Activated CD4-positive, alpha-beta T cell treated with anti-CD3 and anti-CD28 coated beads, Interleukin-2, amount 10 ng/mL, durations not matched to agents 7 days and 5 days (primary cell): ENCODE measurements around the gene GNA12. TPM values are rescaled to one million over a fixed set of nuclear protein-coding genes. Genes with fewer than 3 reads are reported as not detected.
"Not testable (repeated sequence)": the region's sequence is repeated elsewhere in the genome, so short reads cannot be mapped to it uniquely, and the experiment has no call there.

Source experiments
- CTCF ChIA-PET: fragments of 350-600 bp; sonication (Branson Sonifier 250); formaldehyde crosslinking; loops from one replicate; lab custom pipeline; 2021; ENCODE audit warnings: antibody characterized with exemption; lab: Charles Lee
- POLR2A ChIA-PET: fragments of 350-600 bp; sonication (Branson Sonifier 250); formaldehyde crosslinking; loops from one replicate; lab custom pipeline; 2021; ENCODE audit warnings: antibody characterized with exemption; lab: Charles Lee
- DNase-seq: peaks from one replicate; pipeline ENCODE4 v3.0.0-alpha.2; 2020
- H3K27ac Mint-ChIP-seq: one replicate; pipeline ENCODE4 v1.8.0; 2021; ENCODE audit warnings: mild to moderate bottlenecking, moderate library complexity, mixed read lengths
- H3K27me3 Mint-ChIP-seq: one replicate; pipeline ENCODE4 v1.8.0; 2021; ENCODE audit warnings: mixed read lengths
- H3K36me3 Mint-ChIP-seq: one replicate; pipeline ENCODE4 v1.8.0; 2021; ENCODE audit warnings: low read depth, mixed read lengths
- H3K4me1 Mint-ChIP-seq: one replicate; pipeline ENCODE4 v1.8.0; 2021; ENCODE audit warnings: mixed read lengths
- H3K4me3 Mint-ChIP-seq: one replicate; pipeline ENCODE4 v1.8.0; 2021; ENCODE audit warnings: mild to moderate bottlenecking, moderate library complexity, mixed read lengths
- H3K9me3 Mint-ChIP-seq: one replicate; pipeline ENCODE4 v1.8.0; 2021; ENCODE audit warnings: mixed read lengths
- total RNA-seq, 2 experiments: library from RNA; stranded (reverse); gene quantifications; one replicate each; pipeline ENCODE4 v1.2.3, GENCODE V29; 2021

GNA12 gene
- total RNA-seq, 2 experiments from 2014 or later: 16.2 to 17.1 TPM

- no peak overlapping the region for H3K27ac Mint-ChIP-seq
- DNase-seq: no peak
- no peaks in the 10 kb centered on the region for H3K9me3 Mint-ChIP-seq
- H3K27me3 Mint-ChIP-seq: no peaks in the 10 kb centered on the region
- POLR2A ChIA-PET: no interaction called here
- CTCF ChIA-PET: interaction anchor here (1.0 to 3.7 kb wide), 5 partner anchors 8 to 27 kb away, joined by 3 to 19 read pairs (median 4); no protein-coding TSS in a partner anchor
- H3K4me1 Mint-ChIP-seq: peaks cover under 1% of the 10 kb centered on the region
- H3K4me3 Mint-ChIP-seq: no peak overlapping the region
- no peaks in the 10 kb centered on the region for H3K36me3 Mint-ChIP-seq
Measured at GRCh38 chr7:2726316-2727018, 117.6 kb downstream of the GNA12 start.

GRCh38 chr7:2725178-2726105, 118.7 kb downstream of the GNA12 start:
- Mint-ChIP-seq H3K27ac (no peak overlapping the region), H3K4me1 (peaks cover 7% of the 10 kb centered on the region), H3K27me3 (no peaks in the 10 kb centered on the region), H3K36me3 (no peaks in the 10 kb centered on the region), H3K4me3 (no peak overlapping the region), H3K9me3 (no peaks in the 10 kb centered on the region)
- ChIA-PET CTCF (interaction anchor here (1.0 to 3.7 kb wide), 5 partner anchors 9 to 63 kb away, joined by 3 to 19 read pairs (median 3); no protein-coding TSS in a partner anchor), POLR2A (no interaction called here)
- no peak for DNase-seq

- CTCF ChIA-PET: interaction anchor here (1.0 to 3.7 kb wide), 3 partner anchors 9 to 64 kb away, joined by 3 to 19 read pairs (median 3); no protein-coding TSS in a partner anchor
- DNase-seq: no peak
Measured at GRCh38 chr7:2724453-2725177, 119.5 kb downstream of the GNA12 start.

GRCh38 chr7:2724036-2724435, 120.1 kb downstream of the GNA12 start:
- H3K27ac Mint-ChIP-seq, H3K27me3 Mint-ChIP-seq, H3K9me3 Mint-ChIP-seq, DNase-seq, H3K36me3 Mint-ChIP-seq, POLR2A ChIA-PET, H3K4me3 Mint-ChIP-seq: not testable (repeated sequence)
- CTCF ChIA-PET: interaction anchor here (0.6 to 3.7 kb wide), 2 partner anchors 13 to 90 kb away, joined by 3 to 19 read pairs; no protein-coding TSS in a partner anchor
- peaks cover 20% of the 10 kb centered on the region for H3K4me1 Mint-ChIP-seq

More at GRCh38 chr7:2724453-2725177, 119.5 kb downstream of the GNA12 start:
- no peak overlapping the region for H3K4me3 Mint-ChIP-seq
- no peaks in the 10 kb centered on the region for H3K9me3 Mint-ChIP-seq
- POLR2A ChIA-PET: no interaction called here
- no peaks in the 10 kb centered on the region for H3K27me3 Mint-ChIP-seq
- H3K4me1 Mint-ChIP-seq: peaks cover 15% of the 10 kb centered on the region
- H3K36me3 Mint-ChIP-seq: no peaks in the 10 kb centered on the region
- H3K27ac Mint-ChIP-seq: no peak overlapping the region

- POLR2A ChIA-PET: no interaction called here
- Mint-ChIP-seq H3K36me3 (no peaks in the 10 kb centered on the region), H3K4me1 (peaks cover 26% of the 10 kb centered on the region), H3K9me3 (no peaks in the 10 kb centered on the region), H3K27me3 (no peaks in the 10 kb centered on the region), H3K27ac (no peak overlapping the region), H3K4me3 (no peak overlapping the region)
- CTCF ChIA-PET: interaction anchor here (0.6 to 1.9 kb wide), 3 partner anchors 13 to 91 kb away, joined by 3 to 5 read pairs (median 4); no protein-coding TSS in a partner anchor
- DNase-seq: no peak
Measured at GRCh38 chr7:2723138-2723850, 120.8 kb downstream of the GNA12 start.

GRCh38 chr7:2722591-2722990, 121.5 kb downstream of the GNA12 start:
- H3K4me1 Mint-ChIP-seq: peaks cover 33% of the 10 kb centered on the region
- H3K27me3 Mint-ChIP-seq: no peaks in the 10 kb centered on the region
- POLR2A ChIA-PET: no interaction called here
- DNase-seq: no peak
- H3K36me3 Mint-ChIP-seq: no peaks in the 10 kb centered on the region
- CTCF ChIA-PET: interaction anchor here (1.2 to 1.9 kb wide), 2 partner anchors 13 to 60 kb away, joined by 4 to 5 read pairs; no protein-coding TSS in a partner anchor
- no peak overlapping the region for H3K27ac Mint-ChIP-seq
- H3K9me3 Mint-ChIP-seq: no peaks in the 10 kb centered on the region
- H3K4me3 Mint-ChIP-seq: no peak overlapping the region

- no peak overlapping the region for H3K4me3 Mint-ChIP-seq
- H3K36me3 Mint-ChIP-seq: no peaks in the 10 kb centered on the region
- no peaks in the 10 kb centered on the region for H3K9me3 Mint-ChIP-seq
- POLR2A ChIA-PET: no interaction called here
- CTCF ChIA-PET: interaction anchor here (1.2 to 1.9 kb wide), 2 partner anchors 12 to 61 kb away, joined by 4 to 5 read pairs; no protein-coding TSS in a partner anchor
- H3K4me1 Mint-ChIP-seq: peaks cover 40% of the 10 kb centered on the region
- no peaks in the 10 kb centered on the region for H3K27me3 Mint-ChIP-seq
- H3K27ac Mint-ChIP-seq: no peak overlapping the region
- no peak for DNase-seq
Measured at GRCh38 chr7:2721842-2722241, 122.3 kb downstream of the GNA12 start.

- H3K4me1 Mint-ChIP-seq: peaks cover 59% of the 10 kb centered on the region
- DNase-seq: no peak
- POLR2A ChIA-PET: no interaction called here
- no peak overlapping the region for H3K4me3 Mint-ChIP-seq
- no peaks in the 10 kb centered on the region for H3K36me3 Mint-ChIP-seq
- H3K27me3 Mint-ChIP-seq: no peaks in the 10 kb centered on the region
- CTCF ChIA-PET: interaction anchor here (0.9 to 3.5 kb wide), 4 partner anchors 10 to 139 kb away, joined by 3 to 36 read pairs (median 6); no protein-coding TSS in a partner anchor
- no peaks in the 10 kb centered on the region for H3K9me3 Mint-ChIP-seq
- no peak overlapping the region for H3K27ac Mint-ChIP-seq
Measured at GRCh38 chr7:2720024-2720423, 124.1 kb downstream of the GNA12 start.

- H3K27ac Mint-ChIP-seq: peak overlapping the region; percentile 68
Measured at GRCh38 chr7:2719007-2719406, 125.1 kb downstream of the GNA12 start.

GRCh38 chr7:2718296-2718965, 125.7 kb downstream of the GNA12 start:
- Mint-ChIP-seq H3K4me3 (no peak overlapping the region), H3K27me3 (peaks cover 7% of the 10 kb centered on the region), H3K27ac (peak overlapping the region; percentile 86), H3K9me3 (no peaks in the 10 kb centered on the region), H3K4me1 (peaks cover 75% of the 10 kb centered on the region), H3K36me3 (peaks cover 4% of the 10 kb centered on the region)
- POLR2A ChIA-PET: no interaction called here
- CTCF ChIA-PET: interaction anchor here (0.6 to 4.4 kb wide), 20 partner anchors 9 to 626 kb away, joined by 3 to 36 read pairs (median 3); no protein-coding TSS in a partner anchor
- DNase-seq: no peak

More at GRCh38 chr7:2719007-2719406, 125.1 kb downstream of the GNA12 start:
- POLR2A ChIA-PET: no interaction called here
- Mint-ChIP-seq H3K27me3 (peaks cover 1% of the 10 kb centered on the region), H3K4me3 (no peak overlapping the region), H3K36me3 (peaks cover 4% of the 10 kb centered on the region), H3K9me3 (no peaks in the 10 kb centered on the region), H3K4me1 (peaks cover 69% of the 10 kb centered on the region)
- DNase-seq: peak; percentile 63
- CTCF ChIA-PET: interaction anchor here (0.6 to 4.4 kb wide), 19 partner anchors 9 to 626 kb away, joined by 3 to 36 read pairs (median 3); no protein-coding TSS in a partner anchor
